Measurements from ENCODE around the gene RRBP1.
"Not testable (repeated sequence)": the region's sequence is repeated elsewhere in the genome, so short reads cannot be mapped to it uniquely, and the experiment has no call there.

Gene RRBP1

GRCh38 chr20:17714597-17714996 lies 32.6 kb upstream of the RRBP1 start:
- H3K27ac Mint-ChIP-seq, result no peak overlapping the region
- no peaks in the 10 kb centered on the region for H3K27me3 Mint-ChIP-seq
- H3K4me3 Mint-ChIP-seq, result no peak overlapping the region
- H3K4me1 Mint-ChIP-seq (ENCODE audit: low read depth), result no peaks in the 10 kb centered on the region
- H3K9me3 Mint-ChIP-seq (ENCODE audit: low read depth), result no peaks in the 10 kb centered on the region
- no peaks in the 10 kb centered on the region for H3K36me3 Mint-ChIP-seq

DNA sequence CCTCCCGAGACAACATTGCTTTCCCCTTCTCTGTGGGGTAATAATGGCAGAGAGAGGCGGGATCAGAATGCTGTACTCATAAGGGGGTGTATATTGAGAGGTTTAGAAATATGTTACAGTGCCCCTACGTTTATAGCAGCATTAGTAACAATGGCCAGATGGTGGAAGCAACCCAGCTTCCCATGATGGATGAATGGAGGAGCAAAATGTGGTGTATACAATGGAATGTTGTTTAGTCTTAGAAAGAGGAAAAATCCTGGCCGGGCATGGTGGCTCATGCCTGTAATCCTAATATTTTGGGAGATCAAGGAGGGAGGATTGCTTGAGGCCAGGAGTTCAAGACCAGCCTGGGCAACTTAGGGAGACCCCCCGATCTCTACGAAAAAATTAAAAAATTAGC lies 30.7 kb upstream of the RRBP1 start:
- Mint-ChIP-seq H3K27ac (no peak overlapping the region), H3K27me3 (no peaks in the 10 kb centered on the region), H3K36me3 (no peaks in the 10 kb centered on the region), H3K4me1 (ENCODE audit: low read depth) (no peaks in the 10 kb centered on the region), H3K9me3 (ENCODE audit: low read depth) (no peaks in the 10 kb centered on the region), H3K4me3 (no peak overlapping the region)

GRCh38 chr20:17712201-17712600 lies 30.2 kb upstream of the RRBP1 start:
- no peaks in the 10 kb centered on the region for H3K9me3 Mint-ChIP-seq (ENCODE audit: low read depth)
- no peaks in the 10 kb centered on the region for H3K4me1 Mint-ChIP-seq (ENCODE audit: low read depth)
- no peak overlapping the region for H3K4me3 Mint-ChIP-seq
- H3K27me3 Mint-ChIP-seq, result no peaks in the 10 kb centered on the region
- no peaks in the 10 kb centered on the region for H3K36me3 Mint-ChIP-seq
- no peak overlapping the region for H3K27ac Mint-ChIP-seq

- Mint-ChIP-seq H3K9me3 (ENCODE audit: low read depth) (no peaks in the 10 kb centered on the region), H3K36me3 (no peaks in the 10 kb centered on the region), H3K4me3 (no peak overlapping the region), H3K27ac (no peak overlapping the region), H3K4me1 (ENCODE audit: low read depth) (no peaks in the 10 kb centered on the region), H3K27me3 (no peaks in the 10 kb centered on the region)
These were observed 29.2 kb upstream of the RRBP1 start for GRCh38 chr20:17711267-17711627.

DNA sequence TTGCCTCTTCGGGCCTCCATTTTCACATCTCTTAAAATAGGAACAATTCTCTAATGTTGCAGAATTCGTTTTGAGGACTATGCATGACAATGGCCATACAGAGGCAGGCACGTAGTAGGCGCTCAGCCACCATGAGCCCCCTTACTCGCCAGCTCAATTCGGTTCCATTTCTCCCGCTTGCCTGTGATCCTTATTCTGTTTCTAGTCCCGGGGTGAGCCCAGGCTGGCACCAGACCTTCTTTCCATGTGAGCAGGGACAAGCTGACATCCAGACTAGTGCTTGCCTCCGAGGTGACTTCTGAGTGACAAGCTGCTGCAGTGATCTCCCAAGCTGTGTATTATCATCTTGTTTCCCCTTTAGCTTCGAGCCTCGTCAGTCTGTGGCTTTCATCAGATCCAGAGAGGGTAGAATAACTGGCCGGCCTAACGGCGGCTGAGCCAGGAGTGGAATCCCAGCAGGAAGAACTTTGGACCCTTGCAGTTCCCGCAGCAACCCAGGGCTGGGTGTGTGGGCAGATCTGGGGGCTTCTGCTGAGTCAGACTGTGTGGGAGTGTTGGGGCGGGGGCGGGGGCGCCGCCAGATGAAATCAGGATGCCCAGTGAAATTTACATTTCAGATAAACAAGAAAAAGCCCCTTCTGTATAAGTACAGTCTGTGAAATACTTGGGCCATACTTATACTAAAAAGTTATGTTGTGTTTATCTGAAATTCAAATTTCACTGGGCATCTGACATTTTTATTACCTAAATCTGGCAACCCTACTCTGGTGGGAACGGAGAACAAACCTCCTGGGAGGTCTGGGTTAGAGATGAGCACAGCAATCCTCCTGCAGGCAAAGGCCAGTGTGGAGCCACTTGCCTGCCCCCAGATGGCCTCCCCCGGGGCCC lies 28.6 kb upstream of the RRBP1 start:
- no peak overlapping the region for H3K27ac Mint-ChIP-seq
- H3K9me3 Mint-ChIP-seq (ENCODE audit: low read depth), result no peaks in the 10 kb centered on the region
- H3K4me3 Mint-ChIP-seq, result no peak overlapping the region
- H3K36me3 Mint-ChIP-seq, result no peaks in the 10 kb centered on the region
- H3K4me1 Mint-ChIP-seq (ENCODE audit: low read depth), result no peaks in the 10 kb centered on the region
- no peaks in the 10 kb centered on the region for H3K27me3 Mint-ChIP-seq

- Mint-ChIP-seq H3K27ac (no peak overlapping the region), H3K4me3 (no peak overlapping the region), H3K27me3 (no peaks in the 10 kb centered on the region), H3K9me3 (ENCODE audit: low read depth) (no peaks in the 10 kb centered on the region), H3K36me3 (no peaks in the 10 kb centered on the region), H3K4me1 (ENCODE audit: low read depth) (no peaks in the 10 kb centered on the region)
These were observed 27.6 kb upstream of the RRBP1 start for GRCh38 chr20:17709361-17710293.

GRCh38 chr20:17708675-17709360 lies 26.8 kb upstream of the RRBP1 start:
- Mint-ChIP-seq H3K27ac (no peak overlapping the region), H3K4me3 (no peak overlapping the region), H3K27me3 (no peaks in the 10 kb centered on the region), H3K9me3 (ENCODE audit: low read depth) (no peaks in the 10 kb centered on the region), H3K36me3 (no peaks in the 10 kb centered on the region), H3K4me1 (ENCODE audit: low read depth) (no peaks in the 10 kb centered on the region)

DNA sequence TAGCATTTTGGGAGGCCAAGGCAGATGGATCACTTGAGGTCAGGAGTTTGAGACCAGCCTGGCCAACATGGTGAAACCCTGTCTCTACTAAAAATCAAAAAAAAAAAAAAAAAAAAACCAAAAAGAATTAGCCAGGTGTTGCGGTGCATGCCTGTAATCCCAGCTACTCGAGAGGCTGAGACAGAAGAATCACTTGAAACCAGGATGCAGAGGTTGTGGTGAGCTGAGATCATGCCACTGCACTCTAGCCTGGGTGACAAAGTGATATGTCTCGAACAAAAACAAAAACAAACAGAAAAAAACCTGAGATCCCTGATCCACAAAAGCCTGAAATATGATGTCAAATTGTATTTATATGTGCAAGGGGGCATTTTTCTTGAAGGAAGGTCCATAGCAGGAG lies 25.9 kb upstream of the RRBP1 start:
- not testable (repeated sequence) for H3K4me1 Mint-ChIP-seq (ENCODE audit: low read depth); H3K9me3 Mint-ChIP-seq (ENCODE audit: low read depth); H3K4me3 Mint-ChIP-seq; H3K27me3 Mint-ChIP-seq; H3K27ac Mint-ChIP-seq; H3K36me3 Mint-ChIP-seq

GRCh38 chr20:17706632-17707031 lies 24.6 kb upstream of the RRBP1 start:
- Mint-ChIP-seq H3K4me1 (ENCODE audit: low read depth) (no peaks in the 10 kb centered on the region), H3K36me3 (no peaks in the 10 kb centered on the region), H3K27me3 (no peaks in the 10 kb centered on the region), H3K9me3 (ENCODE audit: low read depth) (no peaks in the 10 kb centered on the region), H3K4me3 (no peak overlapping the region), H3K27ac (no peak overlapping the region)

GRCh38 chr20:17705916-17706315 lies 23.9 kb upstream of the RRBP1 start:
- H3K9me3 Mint-ChIP-seq (ENCODE audit: low read depth), result no peaks in the 10 kb centered on the region
- H3K36me3 Mint-ChIP-seq, result no peaks in the 10 kb centered on the region
- no peaks in the 10 kb centered on the region for H3K4me1 Mint-ChIP-seq (ENCODE audit: low read depth)
- H3K27me3 Mint-ChIP-seq, result no peaks in the 10 kb centered on the region
- H3K4me3 Mint-ChIP-seq, result no peak overlapping the region
- no peak overlapping the region for H3K27ac Mint-ChIP-seq

DNA sequence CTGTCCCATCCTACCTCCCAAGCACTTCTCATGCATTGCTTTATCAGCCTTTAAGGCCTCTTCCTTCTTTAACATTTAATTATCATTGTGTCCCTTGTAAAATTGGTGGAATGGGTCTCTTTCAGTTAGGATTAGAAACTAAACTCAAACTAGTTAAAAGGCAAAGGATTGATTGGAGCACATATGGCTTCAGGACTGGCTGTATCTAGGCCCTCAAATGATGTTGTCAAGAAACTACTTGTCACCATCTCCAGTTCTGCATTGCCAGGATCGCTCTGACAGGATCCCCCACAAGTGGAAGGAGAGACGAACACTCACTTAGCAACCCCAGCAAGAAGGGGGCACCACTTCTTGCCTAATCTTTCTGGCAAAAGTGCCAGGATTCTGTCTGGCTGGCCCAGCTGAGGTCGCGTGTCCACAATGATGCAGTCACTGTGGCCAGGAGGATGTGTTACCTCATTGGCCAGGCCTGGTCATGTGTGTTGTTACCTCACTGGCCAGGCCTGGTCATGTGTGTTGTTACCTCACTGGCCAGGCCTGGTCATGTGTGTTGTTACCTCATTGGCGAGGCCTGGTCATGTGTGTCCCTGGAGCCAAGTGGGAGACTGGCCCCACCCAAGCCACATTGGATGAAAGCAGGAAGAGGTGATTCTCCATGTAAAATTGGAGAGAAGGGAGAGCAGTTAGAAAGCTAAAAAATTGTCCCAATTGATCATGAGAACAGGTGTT lies 22.7 kb upstream of the RRBP1 start:
- Mint-ChIP-seq H3K27me3 (no peaks in the 10 kb centered on the region), H3K9me3 (ENCODE audit: low read depth) (no peaks in the 10 kb centered on the region), H3K4me1 (ENCODE audit: low read depth) (no peaks in the 10 kb centered on the region), H3K4me3 (no peak overlapping the region), H3K27ac (no peak overlapping the region), H3K36me3 (no peaks in the 10 kb centered on the region)

- Mint-ChIP-seq H3K27me3 (no peaks in the 10 kb centered on the region), H3K4me3 (no peak overlapping the region), H3K9me3 (ENCODE audit: low read depth) (no peaks in the 10 kb centered on the region), H3K27ac (no peak overlapping the region), H3K36me3 (no peaks in the 10 kb centered on the region), H3K4me1 (ENCODE audit: low read depth) (no peaks in the 10 kb centered on the region)
These were observed 19.8 kb upstream of the RRBP1 start for GRCh38 chr20:17701826-17702225.

GRCh38 chr20:17700637-17701036 lies 18.6 kb upstream of the RRBP1 start:
- Mint-ChIP-seq H3K4me3 (no peak overlapping the region), H3K36me3 (no peaks in the 10 kb centered on the region), H3K27ac (no peak overlapping the region), H3K4me1 (ENCODE audit: low read depth) (no peaks in the 10 kb centered on the region), H3K27me3 (no peaks in the 10 kb centered on the region), H3K9me3 (ENCODE audit: low read depth) (no peaks in the 10 kb centered on the region)

- Mint-ChIP-seq H3K4me1 (ENCODE audit: low read depth) (no peaks in the 10 kb centered on the region), H3K36me3 (no peaks in the 10 kb centered on the region), H3K4me3 (no peak within 1 kb of the TSS), H3K9me3 (ENCODE audit: low read depth) (no peaks in the 10 kb centered on the region), H3K27ac (no peak within 1 kb of the TSS), H3K27me3 (no peaks in the 10 kb centered on the region)
These were observed 17.9 kb upstream of the RRBP1 start, which contains the start of gene BANF2 for GRCh38 chr20:17699931-17700351. TSS of gene BANF2 (plus strand) at chr20:17699966. CDS start at chr20:17725026, 25,060 bp downstream.
